GM19395 (cell line): ENCODE results near the gene CD46.

ENCODE experiments used
- ATAC-seq: cut with Tn5 transposase; IDR thresholded peaks from one replicate; pipeline ENCODE4 v1.9.1; 2021; ENCODE audit warnings: mild to moderate bottlenecking, moderate library complexity; ENCODE audit not compliant: unreplicated experiment

Gene CD46

DNA sequence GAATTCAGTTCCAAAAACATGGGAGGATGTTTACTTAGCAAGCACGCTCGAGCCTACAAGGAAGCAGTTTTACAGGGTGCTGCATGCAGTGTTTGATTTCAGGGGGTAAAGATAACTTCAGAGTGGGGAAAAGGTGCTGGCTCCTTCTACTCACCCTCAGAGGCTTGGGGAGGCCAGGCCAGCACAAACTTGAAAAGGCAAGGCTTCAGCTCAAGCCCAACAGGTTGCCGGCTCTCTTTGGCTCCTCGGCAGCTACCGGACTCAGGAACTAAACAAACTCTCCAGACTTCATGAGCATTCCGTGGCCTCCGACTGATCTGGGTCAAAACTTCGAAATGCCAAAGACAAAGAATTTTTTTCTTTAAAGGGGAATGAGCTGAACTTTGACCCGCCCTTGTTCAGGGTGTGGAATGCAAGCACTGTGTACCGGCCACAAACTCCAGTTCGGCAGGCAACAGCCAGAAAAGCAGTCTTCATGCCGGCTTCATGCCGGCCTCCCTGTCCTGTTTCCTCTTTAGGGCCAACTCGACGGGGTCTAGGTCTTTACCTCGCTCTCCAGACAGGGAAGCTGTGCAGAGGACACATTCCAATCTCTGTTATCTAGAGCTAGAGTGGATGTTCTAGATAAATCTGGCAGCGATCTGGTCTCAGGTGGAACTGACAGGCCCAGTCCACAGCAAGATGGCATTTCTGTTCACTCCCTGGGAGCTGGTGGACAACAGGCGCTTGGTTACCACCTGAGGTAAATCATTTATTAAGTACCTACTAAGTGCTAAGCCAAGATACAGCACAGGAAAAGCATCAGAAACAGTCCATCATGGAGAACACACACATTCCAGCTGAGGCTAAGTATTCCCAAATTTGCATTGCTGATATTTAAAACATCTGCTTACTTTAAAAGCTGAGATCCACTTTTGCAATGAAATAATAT, 75.0 kb downstream of the CD46 start:
- no peak for ATAC-seq

DNA sequence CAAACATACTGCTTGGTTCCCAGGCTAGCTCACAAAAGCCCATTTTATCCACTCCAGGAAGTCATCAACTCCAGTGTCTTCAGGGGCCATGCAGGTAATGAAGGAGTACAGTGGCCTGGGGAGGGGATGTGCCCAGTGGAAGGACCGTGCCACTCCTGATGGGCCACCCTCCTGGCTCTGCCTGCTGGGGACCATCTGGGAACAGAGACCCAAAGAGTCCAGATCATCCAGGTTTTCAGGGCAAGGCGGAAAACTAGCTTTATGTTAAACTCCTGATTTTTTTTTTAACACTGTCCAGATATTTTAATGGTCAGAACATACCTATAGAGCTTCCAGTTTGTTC, 75.6 kb downstream of the CD46 start:
- no peak for ATAC-seq

DNA sequence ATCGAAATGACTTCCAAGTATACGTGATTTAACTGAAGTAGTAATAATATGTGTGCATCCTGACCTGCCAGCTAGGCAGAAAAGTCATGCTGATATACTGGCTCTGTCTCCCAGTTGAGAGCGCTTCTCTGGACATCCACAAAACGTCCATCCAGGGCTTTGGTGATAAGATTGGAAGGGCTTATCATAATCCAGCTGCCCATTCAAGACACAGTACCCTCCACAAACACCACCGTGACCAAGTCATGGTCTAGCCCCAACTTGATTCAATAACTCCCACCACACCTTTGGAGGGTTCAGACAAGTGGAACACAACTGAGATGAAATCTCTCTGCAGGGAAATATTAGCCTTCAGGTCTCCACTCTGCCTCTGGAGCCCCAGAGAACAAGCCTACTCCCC, 76.2 kb downstream of the CD46 start:
- no peak for ATAC-seq

DNA sequence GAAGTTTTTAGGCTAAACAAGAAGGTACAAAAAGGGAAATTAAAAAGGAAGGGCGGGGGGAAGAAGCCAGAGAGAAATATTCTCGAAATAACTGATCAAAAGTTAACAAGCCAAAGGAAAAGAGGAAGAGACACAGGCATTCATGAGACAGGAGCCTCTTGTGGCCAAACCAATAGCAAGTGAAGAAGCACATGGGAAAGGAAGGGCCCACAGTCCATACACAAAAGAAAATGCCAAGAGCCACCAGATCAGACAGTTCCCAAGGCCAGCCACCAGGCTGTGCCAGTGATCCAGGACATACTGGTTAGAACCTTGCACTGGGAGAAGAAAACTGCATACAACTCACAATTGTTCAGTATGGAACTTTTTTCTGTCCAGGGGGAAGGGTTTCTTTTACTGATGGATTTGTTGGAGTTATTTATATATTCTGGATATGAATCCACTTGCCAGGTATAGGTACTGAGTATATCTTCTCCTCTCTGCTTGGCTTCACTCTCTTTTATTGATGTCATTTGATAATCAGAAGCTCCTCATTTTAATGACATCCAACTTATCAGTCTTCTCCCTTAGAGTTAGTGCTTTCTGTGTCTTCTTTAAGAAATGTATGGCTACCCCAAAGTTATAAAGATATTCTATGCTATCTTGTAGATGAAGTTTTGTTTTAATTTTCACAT, 76.8 kb downstream of the CD46 start:
- ATAC-seq = peak; percentile 31

DNA sequence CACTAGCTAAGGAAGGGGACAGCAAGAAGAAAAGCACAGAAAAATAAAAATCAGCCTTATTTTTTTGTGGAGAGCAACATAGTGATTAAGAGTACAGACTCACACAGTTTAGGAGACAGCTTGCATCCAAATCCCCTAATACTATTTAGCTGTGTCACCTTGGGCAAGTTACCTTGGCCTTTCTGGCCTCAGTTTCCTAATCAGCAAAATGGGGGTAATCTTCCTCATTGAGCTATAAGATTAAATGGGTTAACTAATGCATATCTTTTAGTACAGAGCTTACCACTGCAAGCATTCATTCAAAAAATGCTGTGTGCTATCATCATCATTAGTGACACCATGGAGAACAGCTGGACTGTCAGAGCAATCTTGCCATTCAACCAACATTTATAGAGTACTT, 77.7 kb downstream of the CD46 start:
- no peak for ATAC-seq

DNA sequence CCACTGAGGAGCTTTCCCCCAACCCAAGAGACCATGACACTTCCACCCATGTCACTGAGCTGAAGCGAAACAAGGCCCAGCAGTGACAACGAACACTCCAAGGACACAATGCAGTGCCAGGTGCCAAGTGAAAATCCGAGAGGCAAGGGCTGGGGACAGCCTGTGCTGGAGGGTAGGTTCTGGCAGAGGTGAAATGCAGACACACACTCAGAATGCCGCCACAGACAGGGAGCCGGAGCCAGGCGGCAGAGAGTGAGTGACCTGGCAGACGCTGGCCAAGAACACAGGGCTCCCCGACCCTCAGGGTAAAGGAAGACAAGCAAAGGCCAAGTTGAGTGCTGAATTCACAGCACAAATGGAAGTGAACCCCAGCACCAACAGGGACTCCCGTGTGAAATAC, 78.9 kb downstream of the CD46 start:
- no peak for ATAC-seq

DNA sequence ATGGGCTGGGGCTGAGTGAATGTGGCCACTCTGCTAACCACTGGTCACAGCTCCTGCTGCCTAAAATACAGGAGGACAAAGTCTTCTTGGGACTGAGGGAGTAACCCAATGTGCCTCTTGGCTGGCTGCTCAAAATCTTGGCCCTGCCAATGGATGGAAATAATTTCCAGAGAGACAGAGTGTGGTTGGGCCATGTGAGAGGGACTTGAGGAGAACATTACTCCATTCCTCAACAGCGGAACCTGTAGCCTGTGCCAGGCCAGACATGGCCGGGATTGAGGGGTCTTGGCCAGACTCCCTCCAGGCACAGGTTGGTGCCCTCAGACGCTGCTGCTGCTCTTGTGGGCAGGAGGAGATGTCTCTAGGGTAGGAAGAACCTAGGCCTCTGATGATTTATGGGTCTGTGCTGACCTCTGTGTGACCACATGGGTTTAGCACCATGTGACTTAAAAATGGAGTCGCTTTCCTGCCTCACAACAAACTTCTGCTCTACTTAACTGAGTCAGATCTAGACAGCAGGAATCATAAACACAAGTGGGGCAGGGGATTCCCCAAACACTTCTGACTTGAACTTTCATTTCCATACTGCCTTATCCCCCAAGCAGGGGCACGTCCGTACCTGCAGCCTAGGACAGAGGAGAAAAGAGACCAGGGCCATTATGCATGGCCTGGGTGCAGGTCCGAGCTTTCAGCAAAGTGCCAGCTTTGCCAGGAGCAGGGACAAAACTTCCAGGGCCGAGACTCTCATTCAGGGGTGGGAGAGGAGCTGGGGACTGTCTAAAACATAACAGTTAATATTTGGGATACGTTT, 79.9 kb downstream of the CD46 start:
- ATAC-seq = peak; percentile 92

DNA sequence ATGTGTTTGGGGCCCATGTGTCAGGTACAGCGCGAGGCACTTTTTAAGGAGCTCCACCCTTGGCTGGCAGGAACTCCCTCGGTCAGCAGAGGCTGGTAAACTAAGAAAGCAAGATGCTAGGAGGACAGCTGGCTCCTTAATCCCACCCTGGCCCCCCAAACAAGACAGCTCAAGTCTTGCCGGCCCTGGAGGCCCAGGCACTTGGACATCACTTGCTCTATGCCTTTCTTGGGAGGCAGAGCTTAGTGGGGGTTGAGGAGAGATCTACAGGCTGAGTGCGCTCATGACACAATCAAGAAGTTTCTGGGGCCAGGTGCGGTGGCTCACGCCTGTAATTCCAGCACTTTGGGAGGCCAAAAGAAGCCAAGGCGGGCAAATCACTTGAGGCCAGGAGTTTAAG, 80.9 kb downstream of the CD46 start:
- no peak for ATAC-seq

DNA sequence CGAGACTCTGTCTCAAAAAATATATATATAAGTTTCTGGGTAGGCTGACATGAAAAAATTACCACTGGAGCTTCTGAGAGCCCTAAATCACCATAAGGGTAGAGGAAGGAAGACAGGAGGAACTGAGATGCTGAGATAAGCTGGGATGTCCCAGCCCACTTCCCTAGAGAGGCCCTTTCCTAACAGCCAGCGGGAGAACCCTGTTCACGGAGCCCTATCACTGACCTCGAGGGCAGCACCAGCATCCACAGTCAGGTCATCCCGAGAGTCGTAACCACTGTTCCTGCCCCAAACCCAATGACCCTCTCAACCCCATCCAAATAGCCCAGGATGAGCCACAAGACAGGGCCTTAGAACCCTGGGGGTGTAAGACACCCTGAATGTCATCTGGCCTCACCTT, 81.5 kb downstream of the CD46 start:
- ATAC-seq = no peak

DNA sequence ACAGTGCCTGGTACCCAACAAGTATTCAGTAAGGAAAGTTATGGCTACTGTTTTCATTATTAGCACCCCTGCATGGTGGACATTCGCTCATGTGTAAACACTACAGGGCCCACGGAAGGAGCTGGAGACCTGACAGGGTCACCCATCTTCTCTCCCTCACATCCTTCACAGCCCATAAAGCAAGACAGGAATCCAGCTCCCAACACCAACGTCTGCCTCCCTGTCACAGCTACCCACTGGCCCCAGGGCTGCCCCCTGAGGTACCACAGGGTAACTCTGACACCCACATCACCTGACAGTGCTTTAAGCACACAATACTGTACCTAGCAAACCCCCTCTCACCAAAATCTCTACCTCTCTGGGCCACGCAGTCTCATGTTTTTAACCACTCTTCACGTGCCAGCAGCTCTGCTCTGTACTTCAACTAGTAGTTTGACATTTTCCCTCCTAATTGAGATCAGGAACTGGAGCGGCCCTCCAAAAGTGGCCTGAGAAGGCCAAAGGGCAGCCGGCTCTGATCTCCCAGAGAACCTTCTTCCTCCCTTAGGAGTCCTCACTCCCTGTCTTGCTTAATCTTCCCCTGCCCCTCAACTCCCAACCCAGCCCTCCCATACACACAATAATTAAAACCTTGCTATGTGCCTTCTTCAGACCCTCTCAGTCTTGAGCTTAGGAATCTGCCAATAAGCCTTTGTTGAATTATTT, 82.3 kb downstream of the CD46 start:
- ATAC-seq = no peak

DNA sequence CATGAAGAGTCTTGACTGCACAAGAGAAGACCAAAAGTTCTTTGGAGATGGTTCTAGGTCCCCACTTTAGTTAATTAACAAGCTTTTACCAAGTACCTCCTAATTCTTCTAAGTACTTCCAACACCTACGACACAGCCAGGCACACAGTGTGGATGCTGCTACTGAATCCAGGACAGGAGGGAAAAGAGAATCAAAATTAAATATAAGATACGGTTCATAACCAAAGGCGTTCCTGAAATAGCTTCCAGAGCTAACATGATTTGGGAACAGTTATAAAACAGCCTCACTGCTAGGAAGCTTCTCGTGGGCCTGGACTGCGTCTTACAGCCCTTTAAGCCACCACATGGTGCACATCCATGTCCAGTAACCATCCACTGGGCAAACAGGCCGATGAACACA, 84.1 kb downstream of the CD46 start:
- ATAC-seq = no peak

DNA sequence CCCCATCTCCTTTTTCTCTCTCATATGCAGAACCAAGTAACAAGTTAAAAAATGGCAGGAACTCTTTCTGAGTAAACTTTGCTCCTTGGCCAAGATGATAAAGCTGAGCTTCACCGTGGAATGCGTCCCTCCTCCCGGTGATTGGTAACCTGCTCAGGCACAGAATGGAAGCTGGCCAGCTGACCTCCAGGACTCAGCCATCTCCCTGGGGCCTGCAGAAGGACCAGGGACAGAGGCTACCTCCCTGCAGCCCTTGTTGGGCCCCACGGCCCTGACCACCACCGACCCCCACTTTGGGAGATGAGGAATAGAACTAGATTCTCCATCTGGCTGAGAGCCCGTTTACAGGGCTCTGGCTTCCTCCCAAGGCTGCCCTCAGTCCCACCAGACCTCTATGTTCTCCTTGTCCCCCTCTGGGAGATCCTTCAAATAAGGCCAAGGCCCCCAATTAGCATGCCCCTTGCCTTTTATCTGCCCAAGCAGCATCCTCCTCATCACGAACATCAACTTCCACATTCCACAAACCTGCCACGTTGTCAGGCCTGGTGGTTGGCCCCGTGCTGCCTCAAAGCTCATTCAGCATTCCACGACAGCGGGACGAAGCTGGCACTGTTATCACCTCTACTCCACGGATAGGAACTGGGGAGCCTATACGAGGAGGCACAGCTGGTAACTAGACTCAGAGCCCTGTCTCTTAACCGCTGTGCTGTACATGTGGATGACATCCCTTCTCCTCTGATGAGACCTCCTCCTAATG, 84.9 kb downstream of the CD46 start:
- no peak for ATAC-seq

DNA sequence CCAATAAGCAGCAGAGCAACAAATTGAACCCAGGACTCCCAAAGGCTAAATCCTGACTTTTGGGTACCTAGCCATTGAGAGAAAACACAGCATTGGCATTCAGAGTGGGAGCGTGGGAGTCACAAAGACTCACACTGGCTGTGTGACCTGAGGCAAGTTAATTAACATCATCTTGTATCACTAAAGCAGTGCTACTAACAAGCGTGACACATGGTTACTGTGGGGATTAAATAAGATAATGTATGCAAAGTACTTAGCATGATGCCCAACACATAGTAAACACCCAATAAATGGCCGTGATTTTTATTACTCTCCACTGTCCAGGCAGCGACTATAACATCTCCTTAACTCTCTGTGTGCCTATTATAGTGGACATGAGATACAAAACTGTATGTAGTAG, 85.8 kb downstream of the CD46 start:
- no peak for ATAC-seq

DNA sequence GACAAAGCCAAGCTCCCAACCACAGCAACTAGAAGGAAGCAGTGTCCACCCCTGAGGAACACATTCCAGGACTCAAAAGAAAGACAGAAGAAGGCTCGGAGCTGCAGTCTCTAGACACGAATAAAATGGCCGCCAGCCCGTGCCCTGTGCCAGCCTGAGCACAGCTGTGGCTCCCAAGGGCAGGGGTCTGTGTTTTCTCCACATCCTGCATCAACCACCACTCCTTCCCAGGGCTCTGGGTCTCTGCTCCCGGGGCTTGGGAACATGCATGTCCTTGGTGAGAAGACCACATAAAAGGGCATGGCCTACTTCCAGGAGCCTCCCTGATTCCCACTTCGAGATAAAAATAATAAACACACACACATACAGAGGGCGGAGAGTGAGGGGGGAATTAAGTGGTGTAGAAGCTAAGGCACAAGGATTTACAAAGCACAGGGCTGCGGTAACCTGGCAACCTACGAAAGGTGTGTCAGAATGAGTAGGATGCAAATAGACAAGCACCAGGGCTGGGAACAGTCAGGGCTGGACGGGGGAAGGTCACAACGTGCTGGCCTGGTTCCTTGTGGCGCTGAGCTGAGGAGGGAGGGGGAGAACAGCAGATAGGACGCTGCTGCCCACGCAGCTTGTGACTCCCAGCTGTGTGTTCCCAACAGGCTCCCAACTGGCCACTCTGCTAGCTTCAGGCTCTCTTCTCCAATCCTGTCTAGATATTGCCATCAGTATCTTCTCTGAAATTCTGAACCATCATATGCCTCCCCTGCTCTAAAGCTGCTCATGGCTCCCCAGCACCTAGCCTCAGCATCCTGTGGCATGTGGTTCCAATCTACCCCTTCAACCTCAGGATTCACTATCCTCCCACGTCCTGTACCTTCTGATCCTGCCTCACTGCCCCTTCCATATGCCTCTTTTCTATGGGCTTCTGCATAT, 86.6 kb downstream of the CD46 start:
- no peak for ATAC-seq

DNA sequence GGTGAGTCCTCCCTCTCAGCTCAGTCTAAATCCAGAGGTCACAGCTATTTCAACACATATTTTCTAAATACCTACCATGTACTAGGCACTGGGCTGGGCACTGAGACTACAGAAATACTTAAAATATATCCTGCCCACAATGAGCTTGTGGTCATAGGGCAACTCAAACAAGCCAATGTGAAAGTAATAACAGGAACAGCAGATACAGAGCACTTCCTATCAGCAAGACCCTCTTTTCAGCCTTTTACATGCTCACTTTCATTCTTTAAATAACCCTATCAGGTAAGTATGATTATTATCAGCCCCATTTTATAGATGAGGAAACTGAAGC, 87.2 kb downstream of the CD46 start:
- ATAC-seq = no peak

DNA sequence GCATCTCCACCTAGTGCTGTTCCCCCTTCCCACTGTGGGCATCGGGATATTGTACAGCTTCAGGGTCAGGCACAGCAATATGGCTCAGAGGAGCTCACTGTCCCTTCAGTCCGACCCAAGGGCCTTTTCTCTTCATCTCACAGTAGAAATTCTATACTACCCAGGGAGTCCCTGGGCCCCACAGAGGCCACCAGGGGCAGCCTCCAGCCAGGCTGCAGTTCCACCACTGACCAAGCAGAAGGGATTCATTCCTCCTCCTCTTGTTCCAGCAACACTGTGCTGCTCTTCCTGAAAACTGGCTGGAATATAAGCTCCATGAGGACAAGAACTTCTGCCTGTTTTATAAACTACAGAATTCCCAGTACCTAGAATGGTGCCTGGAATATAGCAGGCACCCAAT, 88.5 kb downstream of the CD46 start:
- no peak for ATAC-seq

DNA sequence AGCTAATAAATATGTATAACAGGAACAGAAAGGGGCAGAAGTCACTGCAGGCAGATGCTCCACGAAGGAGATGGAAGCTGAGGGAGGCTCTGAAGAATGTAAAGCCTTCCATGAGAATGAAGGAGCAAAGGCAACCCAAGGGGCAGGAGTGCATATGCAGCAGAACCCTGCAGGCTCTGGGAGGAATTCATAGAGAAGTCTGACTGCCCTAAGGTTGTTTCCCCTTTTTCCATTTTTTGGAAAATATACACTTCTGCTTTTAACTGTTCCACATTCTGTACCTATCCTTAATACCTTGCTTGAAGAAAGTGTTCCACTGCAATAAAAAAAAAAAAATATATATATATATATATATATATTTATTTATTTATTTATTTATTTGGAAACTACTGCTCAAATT, 89.4 kb downstream of the CD46 start:
- ATAC-seq = no peak

DNA sequence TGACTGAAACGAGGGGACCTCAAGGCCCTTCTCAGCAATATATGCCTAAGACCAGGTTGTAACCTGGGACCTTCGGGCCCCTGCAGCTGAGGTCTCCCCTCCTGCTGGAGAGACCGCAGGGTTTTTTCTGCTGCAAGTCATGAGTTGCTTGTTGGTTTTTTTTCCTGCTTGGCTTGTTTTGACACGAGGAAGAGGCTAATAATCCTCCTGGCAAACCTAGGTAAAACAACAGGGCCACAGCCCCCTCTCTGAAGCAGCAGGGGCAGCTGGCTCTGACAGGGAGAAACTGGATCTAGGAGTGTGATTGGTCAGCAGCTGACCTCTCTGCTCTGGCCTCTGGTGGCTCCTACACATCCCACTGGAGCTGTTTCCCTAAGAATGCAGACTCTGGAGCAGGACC, 90.0 kb downstream of the CD46 start:
- no peak for ATAC-seq

DNA sequence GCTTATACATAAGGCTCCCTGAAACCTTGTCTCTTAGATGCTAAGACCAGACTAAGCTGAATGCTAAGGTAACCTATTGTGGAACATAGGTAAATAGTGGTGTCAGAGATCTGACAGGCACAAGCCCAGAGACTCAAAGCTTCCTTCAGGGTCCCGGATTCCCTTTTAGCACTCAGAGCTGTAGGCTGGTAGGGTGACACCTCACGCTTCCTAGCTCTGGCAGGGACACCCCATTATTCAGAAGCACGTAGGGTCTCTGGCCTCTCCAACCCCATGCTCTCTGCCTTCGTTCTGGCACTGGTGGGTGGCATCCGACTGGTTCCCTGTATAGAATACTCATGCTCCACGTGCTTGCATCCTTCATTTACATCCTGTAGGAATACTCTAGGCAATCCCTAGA, 90.7 kb downstream of the CD46 start:
- ATAC-seq = no peak
